GM04503 (cell line): ENCODE data around the gene ACAN.

Experiments used
- DNase-seq: peaks from one replicate; pipeline ENCODE4 v3.0.0-alpha.2; 2012; ENCODE audit warnings: low read depth

ACAN gene

GRCh38 chr15:88843334-88843733 is 40.1 kb downstream of the ACAN start:
- no peak for DNase-seq

- DNase-seq: no peak
These were observed 41.6 kb downstream of the ACAN start for GRCh38 chr15:88844749-88845386.

- DNase-seq: no peak
These were observed 42.4 kb downstream of the ACAN start for GRCh38 chr15:88845616-88846015.

GRCh38 chr15:88847144-88847543 is 43.9 kb downstream of the ACAN start:
- DNase-seq: no peak

GRCh38 chr15:88848203-88848602 is 45.0 kb downstream of the ACAN start:
- DNase-seq: no peak

- DNase-seq: no peak
These were observed 46.3 kb downstream of the ACAN start for GRCh38 chr15:88849376-88850072.

GRCh38 chr15:88852476-88852875 is 49.2 kb downstream of the ACAN start:
- no peak for DNase-seq

GRCh38 chr15:88858934-88859333 is 55.7 kb downstream of the ACAN start:
- no peak for DNase-seq

- no peak for DNase-seq
These were observed 56.3 kb downstream of the ACAN start for GRCh38 chr15:88859550-88859949.

- DNase-seq: no peak
These were observed 57.0 kb downstream of the ACAN start for GRCh38 chr15:88860212-88860611.

GRCh38 chr15:88863412-88863811 is 60.2 kb downstream of the ACAN start:
- DNase-seq: no peak

- DNase-seq: no peak
These were observed 61.7 kb downstream of the ACAN start for GRCh38 chr15:88864861-88865497.

- no peak for DNase-seq
These were observed 62.4 kb downstream of the ACAN start for GRCh38 chr15:88865498-88866099.

GRCh38 chr15:88866295-88866881 is 63.2 kb downstream of the ACAN start:
- DNase-seq: no peak

GRCh38 chr15:88871313-88871712 is 68.1 kb downstream of the ACAN start:
- no peak for DNase-seq

GRCh38 chr15:88872106-88872505 is 68.9 kb downstream of the ACAN start:
- no peak for DNase-seq

GRCh38 chr15:88872706-88873105 is 69.5 kb downstream of the ACAN start:
- no peak for DNase-seq

- DNase-seq: no peak
These were observed 70.5 kb downstream of the ACAN start for GRCh38 chr15:88873786-88874185.

GRCh38 chr15:88874275-88874674 is 71.0 kb downstream of the ACAN start:
- no peak for DNase-seq

GRCh38 chr15:88874684-88875083 is 71.4 kb downstream of the ACAN start:
- no peak for DNase-seq

GRCh38 chr15:88876573-88876972 is 73.3 kb downstream of the ACAN start:
- DNase-seq: no peak

- no peak for DNase-seq
These were observed 74.2 kb downstream of the ACAN start for GRCh38 chr15:88877415-88877814.

GRCh38 chr15:88877906-88878305 is 74.7 kb downstream of the ACAN start:
- DNase-seq: no peak
